GM23338 (cell line): ENCODE results near the gene MERTK. TPM values are rescaled to one million over a fixed set of nuclear protein-coding genes. Genes with fewer than 3 reads are reported as not detected.

Experiments used
- ATAC-seq: fragments of 200-7000 bp; cut with Tn5 transposase; 3 replicates; pipeline ENCODE4 v1.9.1; 2020
- DNase-seq: peaks from one replicate; pipeline ENCODE4 v3.0.0-alpha.2; 2015; ENCODE audit warnings: low spot score
- H2AFZ ChIP-seq: fragments of 200-600 bp; sonication (generic); 2 replicates; pipeline ENCODE4 v1.8.0; 2016; ENCODE audit warnings: antibody characterized with exemption, mild to moderate bottlenecking, moderate library complexity
- H3F3A ChIP-seq: fragments of 200-600 bp; sonication (generic); replicated peaks from 2 replicates; pipeline ENCODE4 v1.8.0; 2017; ENCODE audit warnings: antibody characterized with exemption, mixed run types, low read depth
- H3K27ac ChIP-seq: fragments of 200-600 bp; sonication (generic); 2 replicates; pipeline ENCODE4 v1.6.1; 2016; ENCODE audit warnings: low read depth
- H3K27me3 ChIP-seq: fragments of 200-600 bp; sonication (generic); 2 replicates; pipeline ENCODE4 v1.8.0; 2016; ENCODE audit warnings: mild to moderate bottlenecking, mixed run types, moderate library complexity; ENCODE audit not compliant: insufficient read depth
- H3K36me3 ChIP-seq: fragments of 200-600 bp; sonication (generic); 2 replicates; pipeline ENCODE4 v1.8.0; 2016; ENCODE audit warnings: mild to moderate bottlenecking; ENCODE audit not compliant: insufficient read depth
- H3K4me1 ChIP-seq: fragments of 200-600 bp; sonication (generic); 2 replicates; pipeline ENCODE4 v1.8.0; 2016; ENCODE audit warnings: mild to moderate bottlenecking, moderate library complexity; ENCODE audit not compliant: insufficient read depth
- H3K4me2 ChIP-seq: fragments of 200-600 bp; sonication (generic); 2 replicates; pipeline ENCODE4 v1.7.1; 2017; ENCODE audit warnings: mixed run types
- H3K4me3 ChIP-seq: fragments of 200-600 bp; sonication (generic); 2 replicates; pipeline ENCODE4 v1.6.1; 2016; ENCODE audit warnings: mixed run types
- H3K79me2 ChIP-seq: fragments of 200-600 bp; sonication (generic); replicated peaks from 2 replicates; pipeline ENCODE4 v1.8.0; 2017; ENCODE audit warnings: mild to moderate bottlenecking; ENCODE audit not compliant: insufficient read depth
- H3K9me2 ChIP-seq: fragments of 200-600 bp; sonication (generic); 2 replicates; pipeline ENCODE4 v1.8.0; 2017; ENCODE audit not compliant: insufficient read depth
- H4K20me1 ChIP-seq: fragments of 200-600 bp; sonication (generic); replicated peaks from 2 replicates; pipeline ENCODE4 v1.8.0; 2017; ENCODE audit warnings: mild to moderate bottlenecking; ENCODE audit not compliant: insufficient read depth
- H3K27ac Mint-ChIP-seq: 2 replicates; pipeline ENCODE4 v1.8.0; 2020; ENCODE audit warnings: inconsistent platforms, mild to moderate bottlenecking, moderate library complexity, mixed read lengths
- H3K27me3 Mint-ChIP-seq: 3 replicates; pipeline ENCODE4 v1.8.0; 2022; ENCODE audit warnings: low read depth, mild to moderate bottlenecking, moderate library complexity, mixed read lengths, inconsistent platforms; ENCODE audit not compliant: insufficient read depth, poor library complexity
- H3K36me3 Mint-ChIP-seq: 3 replicates; pipeline ENCODE4 v1.8.0; 2021; ENCODE audit warnings: low read depth, mild to moderate bottlenecking, inconsistent platforms, moderate library complexity, mixed read lengths
- H3K4me1 Mint-ChIP-seq: 3 replicates; pipeline ENCODE4 v1.8.0; 2020; ENCODE audit warnings: mild to moderate bottlenecking, inconsistent platforms, mixed read lengths
- H3K4me3 Mint-ChIP-seq: 3 replicates; pipeline ENCODE4 v1.8.0; 2021; ENCODE audit warnings: moderate library complexity, mild to moderate bottlenecking, inconsistent platforms, mixed read lengths
- H3K9me3 Mint-ChIP-seq: 3 replicates; pipeline ENCODE4 v1.8.0; 2020; ENCODE audit warnings: moderate library complexity, mild to moderate bottlenecking, inconsistent platforms, mixed read lengths
- POLR2AphosphoS5 ChIP-seq: IDR thresholded peaks from 2 replicates; pipeline ENCODE4 v1.6.1; 2016; ENCODE audit warnings: antibody characterized with exemption, low read depth
- STAT1 ChIP-seq: IDR thresholded peaks from one replicate; pipeline ENCODE4 v1.6.1; 2016; ENCODE audit warnings: antibody characterized with exemption; ENCODE audit not compliant: unreplicated experiment
- polyA plus RNA-seq: library from polyadenylated mRNA; unstranded; fragments of >200 nt; fragmentation: Nextera tagmentation; extraction: Ambion mirVana; gene quantifications from 2 replicates; pipeline ENCODE4 v1.2.1, GENCODE V29; 2016
- total RNA-seq: library from RNA; depleted of rRNA; stranded (reverse); fragments of >200 nt; shearing (Covaris generic); gene quantifications from 2 replicates; pipeline ENCODE4 v1.2.3, GENCODE V29; 2014
- TF ChIP-seq, protein P1 (sequence below): fragments of 250-450 bp; sonication (Bioruptor Pico); IDR thresholded peaks from 2 replicates; pipeline ENCODE4 v1.5.0; 2020; ENCODE audit warnings: mild to moderate bottlenecking, moderate library complexity

MERTK gene
- total and polyA plus RNA-seq, 2 experiments from 2014 or later: 3.0 to 9.0 TPM

DNA sequence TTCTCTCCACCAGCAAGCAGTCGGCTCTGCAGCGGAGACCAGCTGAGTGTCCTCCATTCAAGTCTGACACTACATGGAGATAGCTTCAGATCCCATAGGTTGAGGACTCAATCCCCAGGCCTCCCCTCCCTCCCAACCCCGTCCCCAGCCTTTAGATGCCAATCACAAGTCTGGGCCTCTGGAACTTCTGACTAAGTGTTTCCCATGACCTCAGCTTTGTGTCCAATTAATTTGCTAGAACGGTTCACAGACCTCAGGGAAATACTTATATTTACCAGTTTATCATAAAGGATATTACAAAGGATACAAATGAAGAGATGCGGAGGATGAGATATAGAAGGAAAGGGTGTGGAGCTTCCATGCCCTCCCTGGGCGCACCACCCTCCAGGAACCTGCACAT is 77.4 kb downstream of the MERTK start (continued):
- TF ChIP-seq, protein P1, sequence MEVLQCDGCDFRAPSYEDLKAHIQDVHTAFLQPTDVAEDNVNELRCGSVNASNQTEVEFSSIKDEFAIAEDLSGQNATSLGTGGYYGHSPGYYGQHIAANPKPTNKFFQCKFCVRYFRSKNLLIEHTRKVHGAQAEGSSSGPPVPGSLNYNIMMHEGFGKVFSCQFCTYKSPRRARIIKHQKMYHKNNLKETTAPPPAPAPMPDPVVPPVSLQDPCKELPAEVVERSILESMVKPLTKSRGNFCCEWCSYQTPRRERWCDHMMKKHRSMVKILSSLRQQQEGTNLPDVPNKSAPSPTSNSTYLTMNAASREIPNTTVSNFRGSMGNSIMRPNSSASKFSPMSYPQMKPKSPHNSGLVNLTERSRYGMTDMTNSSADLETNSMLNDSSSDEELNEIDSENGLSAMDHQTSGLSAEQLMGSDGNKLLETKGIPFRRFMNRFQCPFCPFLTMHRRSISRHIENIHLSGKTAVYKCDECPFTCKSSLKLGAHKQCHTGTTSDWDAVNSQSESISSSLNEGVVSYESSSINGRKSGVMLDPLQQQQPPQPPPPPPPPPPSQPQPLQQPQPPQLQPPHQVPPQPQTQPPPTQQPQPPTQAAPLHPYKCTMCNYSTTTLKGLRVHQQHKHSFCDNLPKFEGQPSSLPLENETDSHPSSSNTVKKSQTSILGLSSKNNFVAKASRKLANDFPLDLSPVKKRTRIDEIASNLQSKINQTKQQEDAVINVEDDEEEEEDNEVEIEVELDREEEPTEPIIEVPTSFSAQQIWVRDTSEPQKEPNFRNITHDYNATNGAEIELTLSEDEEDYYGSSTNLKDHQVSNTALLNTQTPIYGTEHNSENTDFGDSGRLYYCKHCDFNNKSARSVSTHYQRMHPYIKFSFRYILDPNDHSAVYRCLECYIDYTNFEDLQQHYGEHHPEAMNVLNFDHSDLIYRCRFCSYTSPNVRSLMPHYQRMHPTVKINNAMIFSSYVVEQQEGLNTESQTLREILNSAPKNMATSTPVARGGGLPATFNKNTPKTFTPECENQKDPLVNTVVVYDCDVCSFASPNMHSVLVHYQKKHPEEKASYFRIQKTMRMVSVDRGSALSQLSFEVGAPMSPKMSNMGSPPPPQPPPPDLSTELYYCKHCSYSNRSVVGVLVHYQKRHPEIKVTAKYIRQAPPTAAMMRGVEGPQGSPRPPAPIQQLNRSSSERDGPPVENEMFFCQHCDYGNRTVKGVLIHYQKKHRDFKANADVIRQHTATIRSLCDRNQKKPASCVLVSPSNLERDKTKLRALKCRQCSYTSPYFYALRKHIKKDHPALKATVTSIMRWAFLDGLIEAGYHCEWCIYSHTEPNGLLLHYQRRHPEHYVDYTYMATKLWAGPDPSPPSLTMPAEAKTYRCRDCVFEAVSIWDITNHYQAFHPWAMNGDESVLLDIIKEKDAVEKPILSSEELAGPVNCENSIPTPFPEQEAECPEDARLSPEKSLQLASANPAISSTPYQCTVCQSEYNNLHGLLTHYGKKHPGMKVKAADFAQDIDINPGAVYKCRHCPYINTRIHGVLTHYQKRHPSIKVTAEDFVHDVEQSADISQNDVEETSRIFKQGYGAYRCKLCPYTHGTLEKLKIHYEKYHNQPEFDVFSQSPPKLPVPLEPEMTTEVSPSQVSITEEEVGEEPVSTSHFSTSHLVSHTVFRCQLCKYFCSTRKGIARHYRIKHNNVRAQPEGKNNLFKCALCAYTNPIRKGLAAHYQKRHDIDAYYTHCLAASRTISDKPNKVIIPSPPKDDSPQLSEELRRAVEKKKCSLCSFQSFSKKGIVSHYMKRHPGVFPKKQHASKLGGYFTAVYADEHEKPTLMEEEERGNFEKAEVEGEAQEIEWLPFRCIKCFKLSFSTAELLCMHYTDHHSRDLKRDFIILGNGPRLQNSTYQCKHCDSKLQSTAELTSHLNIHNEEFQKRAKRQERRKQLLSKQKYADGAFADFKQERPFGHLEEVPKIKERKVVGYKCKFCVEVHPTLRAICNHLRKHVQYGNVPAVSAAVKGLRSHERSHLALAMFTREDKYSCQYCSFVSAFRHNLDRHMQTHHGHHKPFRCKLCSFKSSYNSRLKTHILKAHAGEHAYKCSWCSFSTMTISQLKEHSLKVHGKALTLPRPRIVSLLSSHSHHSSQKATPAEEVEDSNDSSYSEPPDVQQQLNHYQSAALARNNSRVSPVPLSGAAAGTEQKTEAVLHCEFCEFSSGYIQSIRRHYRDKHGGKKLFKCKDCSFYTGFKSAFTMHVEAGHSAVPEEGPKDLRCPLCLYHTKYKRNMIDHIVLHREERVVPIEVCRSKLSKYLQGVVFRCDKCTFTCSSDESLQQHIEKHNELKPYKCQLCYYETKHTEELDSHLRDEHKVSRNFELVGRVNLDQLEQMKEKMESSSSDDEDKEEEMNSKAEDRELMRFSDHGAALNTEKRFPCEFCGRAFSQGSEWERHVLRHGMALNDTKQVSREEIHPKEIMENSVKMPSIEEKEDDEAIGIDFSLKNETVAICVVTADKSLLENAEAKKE (CRISPR knock-in tag): no peak

DNA sequence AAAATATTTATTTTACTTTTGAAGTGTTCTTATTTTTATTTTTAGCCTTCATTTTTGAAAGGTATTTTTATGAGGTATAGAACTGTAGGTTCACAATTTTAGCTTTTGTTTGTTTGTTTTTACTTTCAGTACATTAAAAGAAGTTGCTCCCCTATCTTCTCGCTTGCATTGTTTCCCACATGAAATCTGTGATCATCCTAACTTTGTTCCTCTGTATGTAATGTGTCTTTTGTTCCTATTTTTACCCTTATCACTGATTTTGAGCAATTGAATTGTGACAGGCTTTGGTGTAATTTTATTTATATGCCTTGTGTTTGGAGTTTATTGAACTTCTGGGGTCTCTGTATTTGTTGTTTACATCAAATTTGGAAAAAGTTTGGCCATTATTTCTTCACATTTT is 78.8 kb downstream of the MERTK start:
- no peak for ATAC-seq
- no peak for TF ChIP-seq STAT1
- DNase-seq: no peak
- Mint-ChIP-seq H3K4me1 (no peaks in the 10 kb centered on the region; the same call in 2 of the 3 replicates), H3K9me3 (peaks cover 11% of the 10 kb centered on the region; the same call in 1 of the 3 replicates), H3K27ac (no peak overlapping the region), H3K36me3 (peaks cover 19% of the 10 kb centered on the region), H3K27me3 (peaks cover 2% of the 10 kb centered on the region), H3K4me3 (no peak overlapping the region)
- H3K4me3 ChIP-seq: no peak overlapping the region
- H3F3A ChIP-seq: 0 out of 2 replicates have a peak, but pooled peaks cover 3% of the 10 kb centered on the region
- H3K27ac ChIP-seq: no peak overlapping the region
- no peak overlapping the region for H2AFZ ChIP-seq
- no peaks in the 10 kb centered on the region for H4K20me1 ChIP-seq
- H3K79me2 ChIP-seq: no peaks in the 10 kb centered on the region
- H3K27me3 ChIP-seq: no peaks in the 10 kb centered on the region
- no peaks in the 10 kb centered on the region for H3K4me1 ChIP-seq
- H3K9me2 ChIP-seq: no peaks in the 10 kb centered on the region
- H3K36me3 ChIP-seq: no peaks in the 10 kb centered on the region
- no peak overlapping the region for H3K4me2 ChIP-seq

DNA sequence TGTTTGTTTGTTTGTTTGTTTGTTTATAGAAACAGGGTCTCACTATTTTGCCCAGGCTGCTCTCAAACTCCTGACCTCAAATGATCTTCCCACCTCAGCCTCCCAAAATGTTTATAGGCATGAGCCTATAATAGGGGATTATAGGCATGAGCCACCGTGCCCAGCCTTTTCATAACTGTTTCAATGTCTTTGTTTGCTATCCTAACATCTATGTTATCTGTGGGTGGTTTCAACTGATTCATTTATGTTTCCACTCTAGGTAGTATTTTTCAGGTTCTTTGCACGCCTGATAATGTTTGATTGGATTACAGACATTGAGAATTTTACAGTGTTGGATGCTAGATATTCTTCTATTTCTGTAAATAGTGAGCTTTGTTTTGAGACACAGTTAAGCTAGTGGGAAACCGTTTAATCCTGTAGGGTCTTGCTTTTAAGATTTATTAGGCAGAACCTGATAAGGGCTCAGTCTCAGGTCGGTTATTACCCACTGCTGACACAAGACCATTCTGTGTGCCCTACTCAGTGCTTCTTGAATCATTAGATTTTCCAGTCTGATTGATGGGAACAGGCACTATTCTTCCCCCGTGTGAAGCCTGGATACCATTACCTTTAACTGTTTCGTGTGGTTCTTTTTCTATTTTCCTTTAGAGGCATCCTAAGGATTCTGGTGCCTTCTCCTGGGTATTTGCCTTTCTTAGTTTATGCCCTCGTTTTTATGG is 80.2 kb downstream of the MERTK start:
- Histone ChIP-seq H4K20me1 (no peaks in the 10 kb centered on the region), H3K4me1 (no peaks in the 10 kb centered on the region), H3F3A (0 out of 2 replicates have a peak, but pooled peaks cover 3% of the 10 kb centered on the region), H3K36me3 (0 out of 2 replicates have a peak, but pooled peaks cover 6% of the 10 kb centered on the region), H3K4me2 (no peak overlapping the region), H3K27ac (no peak overlapping the region), H2AFZ (no peak overlapping the region), H3K4me3 (no peak overlapping the region), H3K79me2 (no peaks in the 10 kb centered on the region), H3K9me2 (no peaks in the 10 kb centered on the region), H3K27me3 (no peaks in the 10 kb centered on the region)
- peaks cover 2% of the 10 kb centered on the region for H3K27me3 Mint-ChIP-seq
- H3K9me3 Mint-ChIP-seq: peaks cover 11% of the 10 kb centered on the region; the same call in 1 of the 3 replicates
- H3K4me1 Mint-ChIP-seq: no peaks in the 10 kb centered on the region; the same call in 2 of the 3 replicates
- peaks cover 19% of the 10 kb centered on the region for H3K36me3 Mint-ChIP-seq
- no peak overlapping the region for H3K27ac Mint-ChIP-seq
- DNase-seq: no peak
- H3K4me3 Mint-ChIP-seq: no peak overlapping the region
- no peak for ATAC-seq
- TF ChIP-seq, protein P1 (CRISPR knock-in tag): no peak
- no peak for TF ChIP-seq POLR2AphosphoS5
